SK-N-SH (cell line): ENCODE measurements around the gene CHST1.

Experiments used
- CHD2 ChIP-seq: fragments of 150-350 bp; IDR thresholded peaks from 2 replicates; pipeline ENCODE4 v1.6.1; 2018; ENCODE audit warnings: low read length; ENCODE audit not compliant: partially characterized antibody
- CTCF ChIP-seq: fragments of 200-600 bp; sonication (generic); IDR thresholded peaks from 2 replicates; pipeline ENCODE4 v1.6.1; 2017; ENCODE audit warnings: antibody characterized with exemption, mild to moderate bottlenecking, moderate library complexity
- EP300 ChIP-seq, 2 experiments: IDR thresholded peaks; 2 replicates each; pipeline versions ENCODE4 v1.4.0 to v1.6.1; 2012; ENCODE audit warnings: borderline replicate concordance in 1 of 2, low read depth in 1 of 2, low read length in 1 of 2
- FOXJ3 ChIP-seq: sonication (generic); formaldehyde crosslinking; IDR thresholded peaks from 2 replicates; pipeline ENCODE4 v1.5.1; 2020; ENCODE audit warnings: mild to moderate bottlenecking, missing genetic modification reagents
- MXI1 ChIP-seq: IDR thresholded peaks from 2 replicates; pipeline ENCODE4 v1.6.1; 2012; ENCODE audit warnings: mild to moderate bottlenecking, low read depth, low read length, improper control_type of control experiment
- NFIC ChIP-seq: IDR thresholded peaks from 2 replicates; pipeline ENCODE4 v1.4.0; 2012; ENCODE audit warnings: borderline replicate concordance
- NRF1 ChIP-seq: IDR thresholded peaks from 2 replicates; pipeline ENCODE4 v1.6.1; 2012; ENCODE audit warnings: low read depth, mild to moderate bottlenecking, low read length
- PBX3 ChIP-seq: IDR thresholded peaks from 2 replicates; pipeline ENCODE4; 2012
- USF2 ChIP-seq: fragments of 150-350 bp; IDR thresholded peaks from 2 replicates; pipeline ENCODE4 v1.6.1; 2017; ENCODE audit warnings: antibody characterized with exemption, low read length, low read depth, borderline replicate concordance

- TF ChIP-seq FOXJ3 (CRISPR knock-in tag) (no peak), CTCF (no peak), NFIC (no peak), USF2 (no peak), EP300 (IDR thresholded peaks at IDR 0.05; ENCODE audit: borderline replicate concordance in 1 of 2, low read depth in 1 of 2, low read length in 1 of 2) (no peak), CHD2 (no peak), PBX3 (no peak), MXI1 (no peak), NRF1 (no peak)
These were observed 43.8 kb downstream of the CHST1 start for GRCh38 chr11:45621588-45621987.
